Midbrain (tissue), 1 donor: Measurements from ENCODE around the gene AHRR.
"Not testable (repeated sequence)": the region's sequence is repeated elsewhere in the genome, so short reads cannot be mapped to it uniquely, and the experiment has no call there.

ENCODE experiments used
- DNase-seq: peaks from one replicate; lab custom pipeline; 2025; lab: John Stamatoyannopoulos, UW

Gene AHRR

DNA sequence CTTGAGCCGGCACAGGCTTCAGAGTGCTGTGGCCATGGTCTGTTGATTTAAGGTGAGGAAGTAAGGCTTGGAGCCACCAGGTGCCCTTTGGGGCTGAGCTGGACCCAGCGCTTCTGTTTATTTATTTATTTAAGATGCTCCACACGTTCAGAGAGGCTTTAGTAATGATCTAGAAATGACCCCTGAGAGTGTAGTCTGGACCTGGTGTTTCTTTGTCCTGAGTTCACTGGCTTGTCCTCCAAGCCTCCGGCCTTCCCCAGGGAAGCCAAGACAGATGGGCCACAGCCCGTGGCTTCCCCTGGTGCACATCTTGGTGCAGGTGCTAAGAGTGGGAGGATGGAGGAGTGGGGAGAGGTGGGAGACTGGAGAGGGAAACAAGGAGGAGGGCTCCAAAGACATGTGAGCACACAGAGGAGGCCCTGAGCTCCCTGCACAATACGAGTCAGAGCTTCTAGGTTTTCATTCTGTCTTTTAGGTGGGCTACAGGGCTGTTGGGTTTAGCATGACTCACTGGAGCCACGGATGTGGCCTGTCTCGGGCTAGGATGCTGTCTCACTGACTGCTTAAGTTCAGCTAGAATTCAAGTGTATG lies 56.9 kb downstream of the AHRR start:
- no peak for DNase-seq

DNA sequence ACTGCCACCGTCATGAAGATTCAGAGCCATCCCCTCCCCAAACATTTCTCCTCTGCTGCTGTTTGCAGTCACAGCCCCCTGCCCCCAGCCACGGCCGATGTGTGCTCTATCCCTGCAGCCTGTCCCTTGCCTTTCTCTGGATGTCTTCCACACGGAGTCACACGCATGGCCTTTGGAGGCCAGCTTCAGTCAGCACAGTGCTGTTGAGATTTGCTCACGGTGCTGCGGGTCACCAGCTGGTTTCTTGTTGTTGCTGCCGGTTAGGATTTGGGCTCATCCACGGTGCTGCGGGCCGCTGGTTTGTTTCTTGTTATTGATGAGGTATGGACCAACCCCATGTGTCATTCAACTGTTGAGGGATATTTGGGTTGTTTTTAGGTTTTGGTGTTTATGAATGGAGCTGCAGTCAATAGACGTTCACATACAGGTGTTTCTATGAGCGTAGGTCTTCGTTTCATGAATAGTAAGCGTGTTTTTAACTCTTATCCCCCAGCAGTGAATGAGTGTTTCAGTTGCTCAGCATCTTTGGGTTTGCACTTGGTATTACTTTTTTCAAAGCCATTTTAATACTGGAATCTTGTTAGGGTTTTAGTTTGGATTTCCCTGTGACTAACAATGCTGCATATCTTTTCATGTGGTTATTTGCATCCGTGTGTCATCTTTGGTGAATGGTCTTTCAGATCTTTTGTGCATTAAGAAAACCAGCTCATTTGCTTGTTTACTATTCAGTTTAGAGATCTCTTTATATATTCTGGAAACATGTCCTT lies 57.6 kb downstream of the AHRR start:
- DNase-seq: no peak

DNA sequence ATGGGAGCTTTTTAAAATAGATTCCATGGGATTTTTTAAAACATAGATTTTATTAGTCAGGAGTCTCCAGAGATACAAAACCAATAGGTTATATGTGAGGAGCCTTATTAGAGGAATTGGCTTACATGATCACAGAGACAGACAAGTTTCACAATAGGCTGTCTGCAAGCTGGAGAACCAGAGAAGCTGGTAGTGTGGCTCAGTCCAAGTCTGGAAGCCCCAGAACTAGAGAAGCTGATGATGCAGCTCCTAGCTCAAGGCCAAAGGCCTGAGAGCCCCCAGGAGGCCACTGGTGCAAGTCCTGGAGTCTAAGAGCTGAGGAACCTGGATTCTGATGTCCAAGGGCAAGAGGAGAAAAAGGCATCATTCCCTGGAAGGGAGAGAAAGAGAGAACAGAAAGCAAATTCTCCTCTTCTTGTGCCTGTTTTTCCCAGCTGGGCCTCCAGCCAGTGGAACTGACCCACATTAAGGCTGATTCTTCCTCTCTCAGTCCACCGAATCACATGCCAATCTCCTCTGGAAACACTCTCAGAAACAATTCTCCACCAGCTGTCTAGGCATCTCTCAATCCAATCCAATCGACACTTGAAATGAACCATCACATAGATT lies 59.3 kb downstream of the AHRR start:
- DNase-seq: no peak

DNA sequence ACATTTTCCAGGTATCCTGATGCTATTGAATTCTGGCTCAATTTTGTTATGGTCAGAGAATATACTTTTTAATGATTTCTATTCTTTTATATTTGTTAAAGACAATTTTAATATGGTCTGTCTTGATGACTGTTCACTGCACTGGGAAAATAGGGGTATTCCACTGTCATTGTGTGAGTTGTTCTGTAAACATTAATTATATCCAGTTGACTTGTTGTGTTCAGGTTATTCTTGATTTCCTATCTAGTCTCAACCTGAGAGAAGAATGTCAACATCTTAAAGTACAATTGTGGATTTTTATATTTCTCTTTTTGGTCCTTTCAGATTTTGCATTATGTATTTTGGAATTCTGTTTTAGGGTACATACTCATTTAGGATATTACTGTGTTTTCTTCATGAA lies 61.6 kb downstream of the AHRR start:
- no peak for DNase-seq

DNA sequence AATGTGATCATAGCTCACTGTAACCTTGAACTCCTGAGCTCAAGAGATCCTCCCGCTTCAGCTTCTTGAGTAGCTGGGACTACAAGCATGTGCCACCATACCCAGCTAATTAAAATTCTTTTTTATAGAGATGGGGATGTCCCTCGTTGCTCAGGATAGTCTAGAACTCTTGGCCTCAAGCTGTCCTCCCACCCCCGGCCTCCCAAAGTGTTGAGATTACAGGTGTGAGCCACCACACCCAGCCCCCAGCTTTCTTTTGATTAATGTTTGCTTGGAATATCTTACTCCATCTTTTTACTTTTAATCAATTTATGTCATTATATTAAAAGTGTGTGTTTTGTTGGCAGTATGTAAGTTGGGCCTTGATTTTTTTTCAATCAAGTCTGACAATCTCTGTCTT lies 62.1 kb downstream of the AHRR start:
- DNase-seq: no peak

DNA sequence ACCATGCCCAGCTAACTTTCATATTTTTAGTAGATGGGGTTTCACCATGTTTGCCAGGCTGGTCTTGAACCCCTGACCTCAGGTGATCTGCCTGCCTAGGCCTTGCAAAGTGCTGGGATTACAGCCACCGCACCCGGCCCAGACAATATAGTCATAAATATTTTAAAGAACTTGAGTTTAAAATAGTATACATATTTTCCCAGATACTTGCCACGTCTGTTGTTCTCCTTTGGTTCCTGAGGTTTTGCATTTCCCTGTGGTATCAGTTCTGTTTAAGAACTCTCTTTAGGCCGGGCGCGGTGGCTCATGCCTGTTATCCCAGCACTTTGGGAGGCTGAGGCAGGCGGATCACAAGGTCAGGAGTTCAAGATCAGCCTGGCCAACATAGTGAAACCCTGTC lies 63.1 kb downstream of the AHRR start:
- not testable (repeated sequence) for DNase-seq

DNA sequence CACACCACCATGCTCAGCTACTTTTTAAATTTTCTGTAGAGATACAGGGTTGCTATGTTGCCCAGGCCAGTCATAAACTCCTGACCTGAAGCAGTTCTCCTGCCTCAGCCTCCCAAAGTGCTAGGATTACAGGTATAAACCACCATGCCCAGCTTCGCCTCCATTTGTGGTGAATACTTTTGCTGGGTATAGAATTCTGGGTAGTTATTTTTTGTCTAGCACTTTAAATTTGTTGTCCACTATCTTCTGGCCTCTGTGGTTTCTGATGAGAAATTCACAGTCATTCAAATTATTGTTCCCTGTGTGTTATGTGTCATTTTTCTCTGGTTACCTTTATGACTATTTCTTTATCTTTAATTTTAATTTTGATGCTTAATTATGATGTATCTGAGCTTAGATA lies 63.8 kb downstream of the AHRR start:
- DNase-seq: no peak

DNA sequence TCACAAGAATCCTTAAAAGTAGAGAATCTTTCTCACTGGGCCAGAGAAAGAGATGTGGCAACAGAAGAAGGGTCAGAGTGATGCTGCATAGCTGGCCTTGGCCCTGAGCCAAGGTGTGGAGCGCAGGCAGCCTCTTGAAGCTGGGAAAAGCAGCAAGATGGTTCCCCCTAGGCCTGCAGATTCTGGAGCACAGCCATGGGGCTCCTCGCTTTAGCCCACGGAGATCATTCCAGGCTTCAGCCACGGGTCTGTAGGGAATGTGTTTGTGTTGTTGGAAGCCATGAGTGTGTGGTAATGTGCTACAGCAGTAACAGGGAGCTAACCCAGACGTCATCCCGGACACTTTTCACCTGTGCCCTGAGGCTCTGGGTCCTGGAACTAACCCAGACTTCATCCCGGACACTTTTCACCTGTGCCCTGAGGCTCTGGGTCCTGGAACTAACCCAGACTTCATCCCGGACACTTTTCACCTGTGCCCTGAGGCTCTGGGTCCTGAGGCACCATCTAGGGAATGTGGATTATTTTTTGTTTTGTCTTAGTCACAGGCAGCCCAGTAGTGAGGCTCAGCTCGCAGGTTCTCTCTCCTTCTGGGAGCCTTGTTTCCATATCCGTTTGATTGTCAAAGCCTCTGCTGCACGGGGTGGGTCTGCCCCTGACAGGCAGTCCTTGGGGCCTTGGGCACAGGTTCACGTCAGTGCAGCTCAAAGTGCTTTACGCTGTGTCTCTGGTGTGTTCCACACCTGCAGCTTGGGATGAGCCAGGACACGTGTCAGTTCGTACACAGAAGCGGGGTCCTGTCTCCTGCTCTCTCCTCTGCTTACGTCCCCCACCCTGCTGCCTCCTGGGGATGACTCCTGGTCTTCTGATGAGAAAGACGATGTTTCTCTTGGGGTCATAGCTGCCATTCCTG lies 65.2 kb downstream of the AHRR start:
- DNase-seq: no peak

DNA sequence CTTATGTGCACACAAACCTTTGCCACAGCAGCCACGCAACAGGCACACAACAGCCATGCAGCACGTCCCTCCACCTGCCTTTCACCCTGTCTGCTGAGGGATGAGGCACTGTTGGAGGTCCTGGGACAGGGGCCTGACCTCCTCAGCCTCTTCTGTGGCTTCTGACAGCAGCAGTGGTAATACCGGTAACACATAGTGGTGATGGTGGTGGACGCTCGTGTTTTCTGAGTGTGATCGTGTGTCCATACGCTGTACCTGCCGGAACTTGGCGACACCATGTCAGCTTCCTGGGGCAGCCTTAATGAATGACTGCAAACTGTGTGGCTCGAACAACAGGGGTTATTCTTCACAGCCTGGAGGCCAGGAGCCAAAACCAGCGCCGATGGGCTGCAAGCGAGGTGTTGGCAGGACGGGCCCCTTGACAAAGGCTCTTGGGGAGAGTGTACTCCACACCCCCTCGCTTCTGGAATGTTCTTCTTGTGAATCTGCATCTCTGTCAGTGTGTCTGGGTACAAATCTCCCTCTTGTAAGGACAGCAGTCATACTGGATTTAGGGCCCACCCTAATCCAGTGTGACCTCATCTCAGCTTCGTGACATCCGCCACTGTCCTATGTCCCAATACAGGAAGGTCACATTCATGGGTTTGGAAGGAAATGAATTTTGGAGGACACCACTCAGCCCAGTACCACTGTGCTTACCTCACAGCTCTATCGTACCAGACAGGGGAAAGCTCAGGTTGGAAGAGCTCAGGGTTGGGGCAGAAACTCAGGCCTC lies 66.2 kb downstream of the AHRR start:
- no peak for DNase-seq

DNA sequence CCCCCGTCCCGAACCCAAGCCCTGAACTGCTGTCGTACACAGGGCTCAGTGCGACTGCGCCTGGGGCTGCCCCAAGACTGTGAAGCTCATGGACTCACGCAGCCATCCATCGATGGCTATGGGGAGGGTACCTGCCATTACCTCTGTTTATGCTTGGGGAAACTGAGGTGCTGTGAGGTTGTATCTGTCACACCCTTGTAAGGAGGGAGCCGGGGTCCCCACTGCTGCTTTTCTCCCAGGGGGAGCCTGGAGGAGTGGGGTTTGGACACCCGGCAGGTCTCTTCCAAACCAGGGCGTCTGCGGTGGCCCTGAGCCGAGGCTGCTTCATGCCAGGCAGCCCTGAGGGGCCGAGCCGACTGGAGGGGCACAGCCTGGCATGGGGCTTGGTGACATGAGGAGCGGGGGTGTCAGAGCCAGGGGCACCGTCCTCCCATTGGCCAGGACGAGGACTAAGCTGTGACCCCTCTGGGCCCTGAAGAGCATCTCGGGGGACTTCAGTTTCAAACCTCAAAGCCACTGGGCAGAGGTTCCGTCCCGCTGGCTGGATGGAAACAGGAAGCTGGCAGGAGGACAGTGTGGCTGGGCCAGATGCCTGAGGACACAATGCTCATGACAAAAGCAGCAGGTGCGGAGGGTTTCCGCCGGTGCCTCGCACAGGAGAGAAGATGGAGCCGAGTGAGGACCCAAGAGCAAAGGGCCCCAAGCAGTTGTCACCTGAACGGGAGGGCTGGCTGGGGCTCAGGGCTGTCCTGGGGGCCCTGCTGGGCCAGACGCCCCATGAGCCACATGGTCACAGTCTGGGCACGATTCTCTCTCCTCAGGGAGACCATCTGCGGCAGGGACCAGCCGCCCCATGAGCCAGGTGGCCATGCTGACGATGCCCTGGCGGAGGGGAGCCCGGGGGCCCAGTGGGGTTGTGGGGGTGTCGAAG lies 67.0 kb downstream of the AHRR start:
- no peak for DNase-seq

DNA sequence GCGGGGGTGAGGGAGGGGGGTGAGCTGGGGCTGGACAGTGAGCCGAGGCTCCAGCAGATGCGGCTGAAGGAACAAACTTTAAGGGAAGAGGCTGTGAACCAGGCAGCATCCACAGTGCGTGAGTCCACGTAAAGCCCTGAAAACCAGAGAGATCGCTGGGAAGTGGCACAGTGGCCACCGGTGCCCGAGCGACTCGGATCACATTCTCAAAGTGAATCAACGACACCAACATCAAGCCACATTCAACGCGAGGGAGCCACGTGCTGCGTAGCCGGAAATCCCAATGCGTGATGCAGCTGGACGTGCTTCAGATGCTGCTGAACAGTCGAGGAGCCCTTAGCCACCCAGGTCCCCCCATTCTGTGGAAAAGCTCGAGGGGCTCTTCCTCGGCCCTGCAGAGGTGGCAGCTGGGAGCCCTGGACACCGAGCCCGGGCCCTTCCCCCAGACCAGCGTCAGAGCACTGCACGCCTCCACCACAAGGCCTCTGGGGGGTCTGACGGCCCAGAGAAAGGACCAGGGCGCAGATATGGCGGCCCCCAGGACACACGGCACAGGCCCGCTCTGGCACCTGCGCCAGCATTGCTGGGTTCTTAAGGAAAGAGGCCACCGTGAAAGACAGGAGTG lies 67.8 kb downstream of the AHRR start:
- DNase-seq: no peak

DNA sequence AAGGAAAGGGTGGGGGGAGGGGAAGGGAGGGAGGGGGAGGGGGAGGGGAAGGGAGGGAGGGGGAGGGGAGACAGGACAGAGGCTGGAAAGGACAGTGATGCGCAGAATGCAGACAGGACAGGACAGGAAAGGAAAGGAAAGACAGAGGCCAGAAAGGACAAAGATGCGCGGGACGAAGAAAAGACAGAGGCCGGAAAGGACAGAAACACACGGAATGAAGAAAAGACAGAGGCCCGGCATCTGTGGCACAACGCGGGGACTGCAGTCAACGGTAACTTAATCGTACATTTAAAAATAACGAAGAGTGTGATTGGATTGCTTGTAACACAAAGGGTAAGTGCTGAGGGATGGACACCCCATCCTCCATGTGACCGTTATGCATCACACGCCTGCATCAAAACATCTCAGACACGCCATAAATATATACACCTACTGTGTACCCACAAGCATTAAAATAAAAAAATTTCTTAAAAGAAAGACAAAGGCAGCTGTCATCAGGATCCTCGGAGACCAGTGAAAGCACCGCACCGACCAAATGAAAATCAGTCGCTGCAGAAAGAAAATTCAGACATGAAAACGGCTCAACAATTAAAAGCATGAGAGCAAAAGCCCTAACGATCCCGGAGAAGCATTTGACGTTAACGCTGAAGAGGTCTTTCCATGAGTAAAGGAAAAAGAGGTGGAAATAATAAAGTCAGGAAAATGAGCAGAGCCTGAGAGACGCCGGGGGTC lies 68.5 kb downstream of the AHRR start:
- DNase-seq: no peak

DNA sequence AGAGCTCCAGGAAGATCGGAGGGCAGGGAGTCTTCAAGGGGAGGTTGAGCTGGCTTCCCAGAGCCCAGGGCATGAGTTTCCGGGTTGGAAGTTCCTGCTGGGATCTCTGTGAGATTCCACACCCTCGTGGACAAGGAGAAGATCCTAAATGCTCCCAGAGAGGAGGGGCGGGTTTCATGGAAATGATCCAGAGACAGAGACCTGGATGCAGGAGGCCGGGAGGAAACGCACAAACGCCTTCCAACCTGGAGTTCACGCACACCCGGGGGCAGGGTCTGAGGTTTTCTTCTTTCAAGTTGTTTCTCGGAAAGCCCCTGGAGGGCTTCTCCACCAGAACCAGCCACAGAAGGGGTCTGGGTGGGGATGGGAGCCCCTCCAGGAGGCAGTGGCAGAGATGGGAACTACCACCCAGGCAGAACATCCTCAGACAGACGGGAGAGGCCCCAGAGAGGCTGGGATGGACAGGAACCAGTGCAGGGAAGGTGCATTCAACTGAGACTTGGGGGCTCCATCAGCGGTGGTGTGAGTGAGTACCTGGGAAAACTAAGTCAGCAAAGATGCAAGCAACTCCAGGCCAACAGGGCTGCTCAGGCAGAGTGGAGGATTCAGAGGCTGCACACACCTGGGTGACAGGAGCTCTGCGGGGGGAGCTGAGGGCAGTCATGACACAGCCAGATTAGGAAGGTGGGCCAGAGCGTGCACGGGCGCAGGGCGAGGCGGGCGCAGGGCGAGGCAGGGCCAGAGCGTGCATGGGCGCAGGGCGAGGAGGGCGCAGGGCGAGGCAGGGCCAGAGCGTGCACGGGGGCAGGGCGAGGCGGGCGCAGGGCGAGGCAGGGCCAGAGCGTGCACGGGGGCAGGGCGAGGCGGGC lies 69.3 kb downstream of the AHRR start:
- no peak for DNase-seq

DNA sequence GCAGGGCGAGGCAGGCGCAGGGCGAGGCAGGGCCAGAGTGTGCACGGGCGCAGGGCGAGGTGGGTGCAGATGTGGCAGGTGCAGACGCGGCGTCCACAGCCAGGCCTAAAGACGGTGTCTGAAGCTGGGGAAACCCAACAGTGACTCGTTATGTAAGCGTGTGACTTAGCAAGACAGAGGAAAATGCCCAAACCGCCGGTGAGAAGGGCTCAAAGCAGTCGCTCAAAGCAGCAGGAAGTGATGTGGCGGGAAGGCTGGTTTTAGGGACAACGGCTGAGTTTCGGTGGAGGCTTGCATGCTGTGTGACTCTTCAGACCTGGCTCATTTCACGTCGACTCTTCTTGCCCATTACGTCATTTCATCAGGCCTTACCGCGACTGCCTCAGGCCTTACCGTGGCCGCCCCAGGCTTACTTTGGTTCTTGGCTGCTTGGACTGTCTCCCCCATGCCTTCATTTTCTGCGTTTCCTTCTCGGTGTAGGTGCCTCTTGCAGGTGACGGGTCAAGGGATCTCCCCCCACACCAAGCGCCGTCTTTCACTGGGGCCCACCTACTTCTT lies 71.0 kb downstream of the AHRR start:
- DNase-seq: no peak

DNA sequence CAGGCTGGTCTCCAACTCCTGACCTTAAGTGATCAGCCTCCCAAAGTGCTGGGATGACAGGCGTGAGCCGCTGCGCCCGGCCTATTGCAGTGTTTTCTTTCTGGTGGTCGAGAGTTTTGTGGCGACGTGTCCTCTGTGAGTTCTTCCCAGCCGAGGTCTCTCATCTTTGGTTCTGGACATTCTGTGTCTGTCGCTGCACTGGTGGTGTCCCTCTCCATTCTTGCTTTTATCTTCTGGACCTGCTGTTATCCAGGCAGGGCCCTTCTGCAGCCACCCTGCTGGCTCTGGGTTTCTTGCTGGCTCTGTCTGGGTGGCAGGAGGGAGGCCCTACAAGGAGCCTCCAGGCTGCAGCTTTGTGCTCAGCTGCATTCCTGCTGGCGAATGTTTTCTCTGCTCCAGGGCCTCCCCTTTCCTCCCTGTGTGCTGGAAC lies 72.3 kb downstream of the AHRR start:
- no peak for DNase-seq

DNA sequence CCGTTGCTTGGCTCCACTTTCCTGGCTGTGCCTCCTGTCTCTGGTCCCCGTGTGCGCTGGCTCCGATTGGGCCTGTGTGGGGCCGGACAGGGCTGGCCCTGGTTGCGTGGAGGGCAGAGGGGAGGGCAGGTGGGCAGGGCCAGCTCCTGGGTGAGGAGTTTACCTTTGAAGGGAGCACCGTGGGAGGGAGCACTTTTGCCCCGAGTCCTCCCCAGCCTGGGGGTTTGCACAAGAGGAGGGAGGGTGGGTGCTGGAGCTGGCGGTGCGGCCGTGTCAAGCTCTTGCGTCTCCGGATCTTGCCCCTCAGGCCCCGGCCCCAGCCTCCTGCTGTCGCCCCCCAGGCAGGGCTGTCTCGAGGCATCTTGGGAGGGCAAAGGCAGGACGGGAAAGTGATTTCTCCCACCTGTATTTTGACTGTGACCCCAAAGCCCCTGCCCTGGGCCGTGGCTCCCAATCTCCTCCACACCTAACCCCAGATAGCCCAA lies 73.2 kb downstream of the AHRR start:
- DNase-seq: no peak

DNA sequence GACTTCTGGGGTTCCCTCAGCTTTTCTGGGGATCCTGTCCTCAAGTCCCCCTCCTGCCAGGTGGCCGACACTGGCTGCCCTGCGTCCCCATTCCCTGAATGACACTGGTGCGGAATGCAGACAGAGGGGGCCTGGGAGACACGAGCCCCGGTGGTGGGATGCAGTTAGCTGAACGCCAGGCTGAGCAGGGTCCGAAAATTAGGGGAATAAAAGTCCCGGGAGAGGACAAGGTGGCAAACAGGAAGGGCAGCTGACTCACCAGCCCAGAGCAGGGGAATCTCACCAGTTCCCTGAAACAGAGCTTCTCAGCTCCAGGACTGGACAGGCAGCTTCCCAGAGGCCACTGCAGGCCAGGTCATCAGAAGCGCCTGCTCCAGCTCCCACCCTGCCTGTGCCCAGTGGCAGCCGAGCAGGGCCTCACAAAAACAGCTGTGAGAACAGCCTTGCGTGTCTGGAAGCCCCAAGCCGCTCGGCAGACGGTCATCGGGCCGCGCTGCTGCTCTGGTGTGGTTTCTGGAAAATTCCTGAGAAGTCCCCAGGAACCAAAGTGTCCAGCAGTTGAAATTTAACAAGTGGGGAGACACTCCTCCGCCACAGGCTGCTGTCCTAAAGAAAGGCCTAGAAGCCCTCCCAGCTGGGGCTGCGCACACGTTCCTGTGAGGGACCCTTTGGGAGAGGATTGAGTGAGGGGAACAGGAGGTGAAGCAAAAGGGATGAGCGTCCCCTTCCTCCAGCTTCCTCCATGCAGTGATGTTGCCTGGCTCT lies 73.8 kb downstream of the AHRR start:
- DNase-seq: no peak
